ENCODE data around the gene PGLYRP4.

The PGLYRP4 gene

DNA sequence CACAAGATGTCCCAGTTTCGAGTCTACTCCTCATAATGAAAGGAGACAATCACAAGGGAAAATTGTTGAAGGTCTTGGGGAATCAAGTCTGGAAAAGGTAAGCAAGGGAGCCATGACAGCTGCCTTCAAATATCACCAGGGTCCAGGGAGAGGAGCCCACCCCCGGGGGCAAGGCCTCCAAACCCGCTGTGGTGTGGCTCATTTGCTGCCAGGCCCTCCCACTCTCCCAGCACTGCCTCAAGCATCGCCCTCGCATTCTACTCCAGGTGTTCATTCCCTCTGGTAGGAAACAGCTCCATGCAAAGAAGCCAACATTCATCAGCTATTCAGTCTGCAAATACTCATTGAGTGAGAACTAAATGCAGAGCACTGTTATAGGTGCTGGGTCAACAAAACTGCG, 17.6 kb upstream of the PGLYRP4 start:
- H3K27ac ChIP-seq, result no peak overlapping the region
- TF ChIP-seq, protein P1, sequence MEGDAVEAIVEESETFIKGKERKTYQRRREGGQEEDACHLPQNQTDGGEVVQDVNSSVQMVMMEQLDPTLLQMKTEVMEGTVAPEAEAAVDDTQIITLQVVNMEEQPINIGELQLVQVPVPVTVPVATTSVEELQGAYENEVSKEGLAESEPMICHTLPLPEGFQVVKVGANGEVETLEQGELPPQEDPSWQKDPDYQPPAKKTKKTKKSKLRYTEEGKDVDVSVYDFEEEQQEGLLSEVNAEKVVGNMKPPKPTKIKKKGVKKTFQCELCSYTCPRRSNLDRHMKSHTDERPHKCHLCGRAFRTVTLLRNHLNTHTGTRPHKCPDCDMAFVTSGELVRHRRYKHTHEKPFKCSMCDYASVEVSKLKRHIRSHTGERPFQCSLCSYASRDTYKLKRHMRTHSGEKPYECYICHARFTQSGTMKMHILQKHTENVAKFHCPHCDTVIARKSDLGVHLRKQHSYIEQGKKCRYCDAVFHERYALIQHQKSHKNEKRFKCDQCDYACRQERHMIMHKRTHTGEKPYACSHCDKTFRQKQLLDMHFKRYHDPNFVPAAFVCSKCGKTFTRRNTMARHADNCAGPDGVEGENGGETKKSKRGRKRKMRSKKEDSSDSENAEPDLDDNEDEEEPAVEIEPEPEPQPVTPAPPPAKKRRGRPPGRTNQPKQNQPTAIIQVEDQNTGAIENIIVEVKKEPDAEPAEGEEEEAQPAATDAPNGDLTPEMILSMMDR (IDR thresholded peaks at IDR 0.05), result no peak
- TF ChIP-seq ZFX (IDR thresholded peaks at IDR 0.05; ENCODE audit: borderline replicate concordance), result no peak

DNA sequence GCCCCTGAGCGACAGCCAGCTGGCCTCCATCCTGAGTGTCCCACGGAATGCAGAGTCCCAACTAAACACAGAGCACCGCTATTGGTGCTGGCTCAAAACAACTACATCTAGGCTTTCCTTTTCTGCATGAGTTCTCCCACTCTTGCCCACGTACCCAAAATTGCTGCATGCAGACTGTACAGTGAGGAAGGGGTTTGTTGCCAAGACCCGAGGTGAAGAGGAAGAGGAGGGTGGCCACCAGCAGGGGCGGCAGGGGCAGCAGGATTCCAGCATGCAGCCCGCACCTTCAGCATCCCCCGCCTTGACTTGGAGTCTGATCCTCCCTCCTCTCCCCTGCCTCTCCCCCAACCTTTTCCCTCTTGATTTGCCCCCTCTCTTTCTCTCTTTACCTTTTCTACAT, 17.1 kb upstream of the PGLYRP4 start:
- no peak overlapping the region for H3K27ac ChIP-seq
- TF ChIP-seq, protein P1 (IDR thresholded peaks at IDR 0.05), result no peak
- no peak for TF ChIP-seq ZFX (IDR thresholded peaks at IDR 0.05; ENCODE audit: borderline replicate concordance)

DNA sequence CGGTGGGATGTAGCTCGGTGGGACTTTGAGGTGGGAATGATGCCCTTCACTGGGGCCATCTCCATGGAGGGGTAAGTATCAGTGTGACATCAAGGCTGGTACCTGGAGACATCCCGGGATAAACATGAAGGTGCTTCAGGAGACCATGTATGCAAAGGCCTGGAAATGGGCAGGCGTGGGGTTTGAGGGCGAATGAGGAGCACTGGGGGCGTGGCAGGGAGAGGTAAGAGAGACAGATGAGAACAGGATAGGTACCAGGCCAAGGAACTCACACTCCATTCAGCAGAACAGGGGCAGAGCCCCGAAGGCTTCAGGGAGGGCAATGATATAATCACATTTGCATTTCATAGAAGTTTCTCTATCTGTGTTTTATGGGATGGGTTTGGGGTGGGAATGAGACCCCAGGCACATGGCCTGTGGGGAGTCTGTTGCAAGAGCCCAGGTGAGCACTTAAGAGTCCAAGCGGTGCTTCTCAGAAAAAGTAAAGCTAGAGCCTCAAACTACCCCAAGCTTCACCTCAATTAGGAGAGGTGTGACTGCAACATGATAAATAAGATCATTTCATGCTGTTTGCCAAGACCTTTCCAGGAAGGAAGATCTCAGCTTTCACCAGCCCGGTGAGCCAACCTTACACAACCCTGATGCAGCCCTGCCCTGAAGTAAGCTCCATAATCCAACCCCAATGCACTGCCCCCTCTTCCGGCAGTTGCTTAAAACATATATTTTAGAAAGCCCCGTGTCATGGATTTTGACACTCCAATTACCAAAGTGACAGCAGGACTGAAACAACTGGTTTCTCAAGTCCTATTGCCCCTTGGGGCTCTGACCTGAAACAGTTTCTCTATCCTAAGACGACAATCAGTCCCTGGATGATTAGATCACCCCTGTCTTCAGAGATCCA, 16.4 kb upstream of the PGLYRP4 start:
- no peak for TF ChIP-seq ZFX (IDR thresholded peaks at IDR 0.05; ENCODE audit: borderline replicate concordance)
- TF ChIP-seq, protein P1 (IDR thresholded peaks at IDR 0.05), result no peak
- no peak overlapping the region for H3K27ac ChIP-seq

DNA sequence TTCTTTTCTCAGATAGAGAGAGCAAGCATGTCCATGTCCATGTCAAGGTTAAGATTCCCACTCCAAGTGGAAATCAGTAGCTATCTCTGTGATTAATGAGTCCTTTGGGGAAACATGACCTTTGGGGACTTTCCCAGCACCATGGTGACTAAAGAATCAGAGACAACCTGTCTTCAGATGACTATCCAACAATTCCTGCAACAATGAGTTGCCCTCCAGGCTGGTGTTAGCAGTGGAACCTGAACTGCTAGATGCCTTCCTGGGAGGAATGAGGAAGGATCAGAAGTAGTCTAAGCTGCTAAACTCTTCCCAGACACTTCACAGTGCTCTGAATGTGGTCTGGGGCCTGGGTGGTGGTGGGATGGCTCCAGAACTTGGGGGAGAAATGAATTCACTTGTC, 15.5 kb upstream of the PGLYRP4 start:
- no peak for TF ChIP-seq ZFX (IDR thresholded peaks at IDR 0.05; ENCODE audit: borderline replicate concordance)
- TF ChIP-seq, protein P1 (IDR thresholded peaks at IDR 0.05), result no peak
- H3K27ac ChIP-seq, result no peak overlapping the region

DNA sequence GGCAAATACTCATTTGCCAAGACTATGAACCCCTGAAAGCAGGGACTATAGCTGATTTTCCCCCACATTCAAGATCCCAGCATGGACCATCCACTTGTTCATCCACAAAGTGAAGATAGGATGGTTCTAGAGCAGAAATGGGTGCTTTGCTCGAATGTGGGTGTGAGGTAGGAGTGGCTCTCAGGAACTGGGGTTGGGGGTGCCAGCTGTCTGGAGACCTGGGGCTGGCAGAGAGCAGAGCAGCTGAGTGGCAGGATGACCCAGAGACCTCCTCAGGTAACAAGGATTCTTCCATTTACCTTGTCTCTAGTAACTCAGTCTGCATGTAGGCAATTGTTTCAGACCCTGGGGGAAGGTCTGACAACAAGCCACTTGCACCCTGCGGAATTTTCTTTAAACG, 15.0 kb upstream of the PGLYRP4 start:
- TF ChIP-seq ZFX (IDR thresholded peaks at IDR 0.05; ENCODE audit: borderline replicate concordance), result no peak
- TF ChIP-seq, protein P1 (IDR thresholded peaks at IDR 0.05), result no peak

DNA sequence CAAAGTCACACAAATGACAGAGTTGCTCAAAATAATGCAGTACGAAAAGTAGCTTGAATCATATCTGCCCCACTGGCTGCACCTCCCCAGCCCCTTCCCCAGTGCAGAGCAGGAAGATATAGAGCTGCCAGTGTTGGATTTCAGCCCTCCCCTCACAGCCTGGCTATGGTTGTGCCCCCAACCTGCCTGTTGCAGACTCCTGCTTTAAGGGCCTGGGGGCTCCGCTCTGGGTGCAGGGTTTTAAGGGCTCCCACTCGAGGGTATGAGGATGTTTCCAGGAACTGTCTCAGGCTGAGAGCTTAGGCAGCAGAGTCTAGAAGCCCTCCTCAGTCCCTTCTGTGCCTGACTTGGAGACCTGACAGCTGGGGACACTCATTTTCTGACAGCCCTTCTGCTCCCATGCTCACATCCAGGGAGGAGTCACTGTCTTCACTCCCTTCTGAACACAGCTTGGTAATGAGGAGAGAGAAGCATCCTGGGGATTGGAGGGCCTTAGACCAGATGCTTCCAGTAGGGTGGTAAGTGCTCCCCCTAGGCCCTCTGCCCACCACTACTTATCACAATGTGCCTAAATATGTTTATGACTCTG, 13.6 kb upstream of the PGLYRP4 start:
- TF ChIP-seq, protein P1 (IDR thresholded peaks at IDR 0.05), result no peak
- no peak for TF ChIP-seq ZFX (IDR thresholded peaks at IDR 0.05; ENCODE audit: borderline replicate concordance)
- H3K27ac ChIP-seq, result no peak overlapping the region

More for the DNA sequence above, 15.0 kb upstream of the PGLYRP4 start:
- no peak overlapping the region for H3K27ac ChIP-seq

All from 22Rv1 (cell line).